NCI-H2171 treated with DMSO at 0.1 percent for 48 hours (cell line): Measurements from ENCODE around the gene CFDP1.
A peak's percentile ranks its signal among the peaks of the same experiment; 100 is the strongest.
"Not testable (repeated sequence)": the region's sequence is repeated elsewhere in the genome, so short reads cannot be mapped to it uniquely, and the experiment has no call there.

ENCODE experiments used
- DNase-seq: peaks from one replicate; lab custom pipeline; 2025; lab: John Stamatoyannopoulos, UW

Gene CFDP1

GRCh38 chr16:75293173-75293572, 140.1 kb downstream of the CFDP1 start:
- no peak for DNase-seq

- no peak for DNase-seq
These were observed 140.6 kb downstream of the CFDP1 start for GRCh38 chr16:75292691-75293090.

GRCh38 chr16:75289189-75289588, 144.1 kb downstream of the CFDP1 start:
- DNase-seq: no peak

GRCh38 chr16:75288596-75289120, 144.6 kb downstream of the CFDP1 start:
- DNase-seq: no peak

- no peak for DNase-seq
These were observed 145.1 kb downstream of the CFDP1 start for GRCh38 chr16:75288181-75288580.

- DNase-seq: no peak
These were observed 145.6 kb downstream of the CFDP1 start for GRCh38 chr16:75287708-75288107.

GRCh38 chr16:75286389-75286788, 146.9 kb downstream of the CFDP1 start:
- no peak for DNase-seq

- peak; percentile 99 for DNase-seq
These were observed 150.6 kb downstream of the CFDP1 start for GRCh38 chr16:75282466-75283281.

GRCh38 chr16:75281826-75282225, 151.5 kb downstream of the CFDP1 start:
- DNase-seq: no peak

GRCh38 chr16:75281009-75281408, 152.3 kb downstream of the CFDP1 start:
- DNase-seq: not testable (repeated sequence)

GRCh38 chr16:75280331-75280804, 152.9 kb downstream of the CFDP1 start:
- no peak for DNase-seq

GRCh38 chr16:75279305-75279704, 154.0 kb downstream of the CFDP1 start:
- peak; percentile 97 for DNase-seq

- no peak for DNase-seq
These were observed 160.0 kb downstream of the CFDP1 start for GRCh38 chr16:75273054-75273925.

GRCh38 chr16:75272629-75273028, 160.7 kb downstream of the CFDP1 start:
- DNase-seq: not testable (repeated sequence)

- DNase-seq: no peak
These were observed 161.2 kb downstream of the CFDP1 start for GRCh38 chr16:75272097-75272551.

GRCh38 chr16:75271441-75272096, 161.7 kb downstream of the CFDP1 start:
- DNase-seq: no peak

GRCh38 chr16:75269358-75269757, 163.9 kb downstream of the CFDP1 start:
- not testable (repeated sequence) for DNase-seq

- peak; percentile 95 for DNase-seq
These were observed 165.6 kb downstream of the CFDP1 start for GRCh38 chr16:75267631-75268264.

GRCh38 chr16:75266738-75267630, 166.3 kb downstream of the CFDP1 start:
- peak; percentile 51 for DNase-seq
